Measurements from ENCODE around the gene PSTK.

Gene PSTK

DNA sequence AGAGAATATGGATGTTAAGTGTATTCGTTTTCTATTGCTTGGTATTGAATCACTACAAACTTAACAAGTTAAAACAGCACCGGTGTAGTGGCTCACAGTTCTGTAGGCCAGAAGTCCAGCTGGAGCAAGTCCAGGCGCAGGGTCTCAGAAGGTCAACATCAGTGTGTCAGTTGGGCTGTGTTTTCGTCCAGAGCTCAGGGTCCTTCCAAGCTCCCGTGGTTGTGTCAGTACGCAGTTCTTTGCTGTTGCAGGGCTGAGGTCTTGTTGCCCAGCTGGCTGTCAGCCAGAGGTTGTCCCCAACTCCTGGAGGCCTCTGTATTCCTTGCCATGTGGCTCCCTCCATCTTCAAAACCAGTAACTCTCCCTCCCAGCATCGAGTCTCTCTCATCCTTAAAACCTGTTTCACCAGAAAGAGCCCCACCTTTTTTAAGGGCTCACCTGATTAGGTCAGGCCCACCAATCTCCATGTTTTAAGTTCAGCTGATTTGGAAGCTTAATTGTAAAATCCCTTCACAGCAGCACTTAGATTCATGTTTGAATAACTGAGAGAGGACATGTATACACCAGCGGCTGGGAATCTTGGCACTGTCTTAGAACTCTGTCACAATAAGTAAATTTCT, 55.4 kb downstream of the PSTK start:
- Histone ChIP-seq H3K27me3 (no peaks in the 10 kb centered on the region), H3K4me3 (no peak overlapping the region), H3K36me3 (peaks cover 34% of the 10 kb centered on the region), H3K27ac (no peak overlapping the region), H3K9ac (no peak overlapping the region), H3K9me3 (no peaks in the 10 kb centered on the region), H3K4me2 (no peak overlapping the region), H3K4me1 (peaks cover 15% of the 10 kb centered on the region), H4K20me1 (no peaks in the 10 kb centered on the region)
- no peak for TF ChIP-seq Cebpa-rat (IDR thresholded peaks at IDR 0.05)

GRCh38 chr10:123038782-123039631, 58.8 kb downstream of the PSTK start:
- Histone ChIP-seq H3K27me3 (no peaks in the 10 kb centered on the region), H3K9ac (no peak overlapping the region), H3K4me3 (no peak overlapping the region), H3K36me3 (peaks cover 40% of the 10 kb centered on the region), H3K4me1 (peaks cover 22% of the 10 kb centered on the region), H3K27ac (no peak overlapping the region), H3K9me3 (no peaks in the 10 kb centered on the region), H3K4me2 (peak overlapping the region; percentile 49), H4K20me1 (no peaks in the 10 kb centered on the region)
- TF ChIP-seq Cebpa-rat (IDR thresholded peaks at IDR 0.05): no peak

GRCh38 chr10:123039632-123039930, 59.4 kb downstream of the PSTK start:
- TF ChIP-seq Cebpa-rat (IDR thresholded peaks at IDR 0.05): no peak
- Histone ChIP-seq H3K9me3 (no peaks in the 10 kb centered on the region), H3K4me1 (peaks cover 22% of the 10 kb centered on the region), H4K20me1 (no peaks in the 10 kb centered on the region), H3K36me3 (peaks cover 42% of the 10 kb centered on the region), H3K9ac (no peak overlapping the region), H3K4me3 (no peak overlapping the region), H3K27ac (no peak overlapping the region), H3K4me2 (peak overlapping the region; percentile 49), H3K27me3 (no peaks in the 10 kb centered on the region)
